WTC11 (cell line): Measurements from ENCODE around the gene BMP3. TPM values are rescaled to one million over a fixed set of nuclear protein-coding genes. Genes with fewer than 3 reads are reported as not detected.

Experiments
- ATAC-seq: fragments of 200-7000 bp; cut with Tn5 transposase; 2 replicates; pipeline ENCODE4 v1.10.0; 2021; ENCODE audit warnings: mild to moderate bottlenecking, moderate library complexity
- CTCF ChIA-PET: fragments of 300-600 bp; sonication (Branson Sonifier 250); formaldehyde crosslinking; loops from one replicate; lab custom pipeline; 2021; ENCODE audit warnings: antibody characterized with exemption; lab: Charles Lee
- POLR2A ChIA-PET: fragments of 350-600 bp; sonication (Branson Sonifier 250); formaldehyde crosslinking; loops from one replicate; lab custom pipeline; 2021; ENCODE audit warnings: antibody characterized with exemption; lab: Charles Lee
- DNase-seq: peaks from one replicate; pipeline ENCODE4 v3.0.0; 2021; ENCODE audit warnings: low spot score
- H3K27ac Mint-ChIP-seq: 2 replicates; pipeline ENCODE4 v1.8.0; 2021; ENCODE audit warnings: mixed read lengths
- H3K27me3 Mint-ChIP-seq: 2 replicates; pipeline ENCODE4 v1.8.0; 2021; ENCODE audit warnings: low read depth, mild to moderate bottlenecking, moderate library complexity, mixed read lengths
- H3K36me3 Mint-ChIP-seq: 2 replicates; pipeline ENCODE4 v1.8.0; 2021; ENCODE audit warnings: mixed read lengths
- H3K4me1 Mint-ChIP-seq: 2 replicates; pipeline ENCODE4 v1.8.0; 2022; ENCODE audit warnings: mixed read lengths
- H3K4me3 Mint-ChIP-seq: 2 replicates; pipeline ENCODE4 v1.8.0; 2021; ENCODE audit warnings: mild to moderate bottlenecking, moderate library complexity, mixed read lengths
- H3K9me3 Mint-ChIP-seq: 2 replicates; pipeline ENCODE4 v1.8.0; 2021; ENCODE audit warnings: mixed read lengths
- ATF1 ChIP-seq: sonication (generic); formaldehyde crosslinking; IDR thresholded peaks from 2 replicates; pipeline ENCODE4 v1.8.1; 2023; ENCODE audit warnings: mild to moderate bottlenecking, moderate library complexity, missing genetic modification reagents
- EMX1 ChIP-seq: fragments of 250-450 bp; sonication (Bioruptor Pico); IDR thresholded peaks from 2 replicates; pipeline ENCODE4 v1.8.0; 2021; ENCODE audit warnings: mild to moderate bottlenecking
- ESRRA ChIP-seq: sonication (generic); formaldehyde crosslinking; IDR thresholded peaks from 2 replicates; pipeline ENCODE4 v1.8.1; 2022; ENCODE audit warnings: mild to moderate bottlenecking, missing genetic modification reagents, borderline replicate concordance
- ETV6 ChIP-seq: sonication (generic); formaldehyde crosslinking; IDR thresholded peaks from 2 replicates; pipeline ENCODE4 v1.8.1; 2022; ENCODE audit warnings: mild to moderate bottlenecking, missing genetic modification reagents
- FOXP1 ChIP-seq: sonication (generic); formaldehyde crosslinking; IDR thresholded peaks from 2 replicates; pipeline ENCODE4 v1.8.0; 2022; ENCODE audit warnings: missing genetic modification reagents, mild to moderate bottlenecking, moderate library complexity, borderline replicate concordance
- GABPB1 ChIP-seq: sonication (generic); formaldehyde crosslinking; IDR thresholded peaks from 2 replicates; pipeline ENCODE4 v1.8.1; 2023; ENCODE audit warnings: mild to moderate bottlenecking, missing genetic modification reagents
- JUN ChIP-seq: sonication (generic); formaldehyde crosslinking; IDR thresholded peaks from 2 replicates; pipeline ENCODE4 v1.8.0; 2023; ENCODE audit warnings: mild to moderate bottlenecking, missing genetic modification reagents
- NR1H2 ChIP-seq: sonication (generic); formaldehyde crosslinking; IDR thresholded peaks from 2 replicates; pipeline ENCODE4 v1.9.0; 2021; ENCODE audit warnings: mild to moderate bottlenecking, moderate library complexity, missing genetic modification reagents
- NR2C2 ChIP-seq: sonication (generic); formaldehyde crosslinking; IDR thresholded peaks from 2 replicates; pipeline ENCODE4 v1.8.0; 2022; ENCODE audit warnings: mild to moderate bottlenecking, missing genetic modification reagents
- RORB ChIP-seq: fragments of 250-450 bp; sonication (Bioruptor Pico); IDR thresholded peaks from 2 replicates; pipeline ENCODE4 v1.9.0; 2021; ENCODE audit warnings: mild to moderate bottlenecking
- SOX15 ChIP-seq: fragments of 250-450 bp; sonication (Bioruptor Pico); IDR thresholded peaks from 2 replicates; pipeline ENCODE4 v1.9.0; 2021; ENCODE audit warnings: mild to moderate bottlenecking
- TEAD4 ChIP-seq: sonication (generic); formaldehyde crosslinking; IDR thresholded peaks from 2 replicates; pipeline ENCODE4 v1.8.0; 2022; ENCODE audit warnings: mild to moderate bottlenecking, missing genetic modification reagents
- ZNF138 ChIP-seq: sonication (generic); formaldehyde crosslinking; conservative IDR thresholded peaks from 2 replicates; pipeline ENCODE4 v1.8.1; 2022; ENCODE audit warnings: mild to moderate bottlenecking, moderate library complexity, missing genetic modification reagents
- ZNF232 ChIP-seq: sonication (generic); formaldehyde crosslinking; IDR thresholded peaks from 2 replicates; pipeline ENCODE4 v1.8.0; 2022; ENCODE audit warnings: mild to moderate bottlenecking, missing genetic modification reagents
- total RNA-seq: library from RNA; stranded (reverse); gene quantifications from 3 replicates; pipeline ENCODE4 v1.2.3, GENCODE V29; 2021
- TF ChIP-seq, protein P1 (sequence below): sonication (generic); formaldehyde crosslinking; IDR thresholded peaks from 2 replicates; pipeline ENCODE4 v1.8.0; 2022; ENCODE audit warnings: mild to moderate bottlenecking, missing genetic modification reagents
- TF ChIP-seq, protein P2 (sequence below): sonication (generic); formaldehyde crosslinking; IDR thresholded peaks from 2 replicates; pipeline ENCODE4 v1.8.1; 2023; ENCODE audit warnings: mild to moderate bottlenecking, moderate library complexity, missing genetic modification reagents
- TF ChIP-seq, protein P3 (sequence below): fragments of 250-450 bp; sonication (Bioruptor Pico); IDR thresholded peaks from 2 replicates; pipeline ENCODE4 v1.9.0; 2021; ENCODE audit warnings: mild to moderate bottlenecking
- TF ChIP-seq, protein P4 (sequence below): sonication (generic); formaldehyde crosslinking; conservative IDR thresholded peaks from 2 replicates; pipeline ENCODE4 v1.8.1; 2022; ENCODE audit warnings: mild to moderate bottlenecking, missing genetic modification reagents
- TF ChIP-seq, protein P5 (sequence below): sonication (generic); formaldehyde crosslinking; conservative IDR thresholded peaks from 2 replicates; pipeline ENCODE4 v1.8.1; 2023; ENCODE audit warnings: mild to moderate bottlenecking, low read depth, missing genetic modification reagents, moderate library complexity
- TF ChIP-seq, protein P6 (sequence below): sonication (generic); formaldehyde crosslinking; IDR thresholded peaks from 2 replicates; pipeline ENCODE4 v1.8.0; 2022; ENCODE audit warnings: mild to moderate bottlenecking, missing genetic modification reagents

The BMP3 gene
- total RNA-seq, 1 experiment from 2014 or later: 0.55 TPM

- Mint-ChIP-seq H3K27me3 (no peaks in the 10 kb centered on the region; the same call in 1 of the 2 replicates), H3K4me3 (no peak overlapping the region), H3K36me3 (peaks cover 19% of the 10 kb centered on the region), H3K9me3 (peaks cover 36% of the 10 kb centered on the region), H3K27ac (no peak overlapping the region), H3K4me1 (peaks cover 14% of the 10 kb centered on the region)
- TF ChIP-seq RORB (CRISPR knock-in tag): no peak
- no peak for TF ChIP-seq NR1H2 (CRISPR knock-in tag)
- TF ChIP-seq ETV6 (CRISPR knock-in tag): no peak
- no peak for TF ChIP-seq ZNF232 (CRISPR knock-in tag)
- no peak for TF ChIP-seq ESRRA (CRISPR knock-in tag)
- TF ChIP-seq, protein P1, sequence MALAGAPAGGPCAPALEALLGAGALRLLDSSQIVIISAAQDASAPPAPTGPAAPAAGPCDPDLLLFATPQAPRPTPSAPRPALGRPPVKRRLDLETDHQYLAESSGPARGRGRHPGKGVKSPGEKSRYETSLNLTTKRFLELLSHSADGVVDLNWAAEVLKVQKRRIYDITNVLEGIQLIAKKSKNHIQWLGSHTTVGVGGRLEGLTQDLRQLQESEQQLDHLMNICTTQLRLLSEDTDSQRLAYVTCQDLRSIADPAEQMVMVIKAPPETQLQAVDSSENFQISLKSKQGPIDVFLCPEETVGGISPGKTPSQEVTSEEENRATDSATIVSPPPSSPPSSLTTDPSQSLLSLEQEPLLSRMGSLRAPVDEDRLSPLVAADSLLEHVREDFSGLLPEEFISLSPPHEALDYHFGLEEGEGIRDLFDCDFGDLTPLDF: no peak
- TF ChIP-seq SOX15 (CRISPR knock-in tag): no peak
- no peak for TF ChIP-seq ZNF138 (CRISPR knock-in tag)
- TF ChIP-seq, protein P2, sequence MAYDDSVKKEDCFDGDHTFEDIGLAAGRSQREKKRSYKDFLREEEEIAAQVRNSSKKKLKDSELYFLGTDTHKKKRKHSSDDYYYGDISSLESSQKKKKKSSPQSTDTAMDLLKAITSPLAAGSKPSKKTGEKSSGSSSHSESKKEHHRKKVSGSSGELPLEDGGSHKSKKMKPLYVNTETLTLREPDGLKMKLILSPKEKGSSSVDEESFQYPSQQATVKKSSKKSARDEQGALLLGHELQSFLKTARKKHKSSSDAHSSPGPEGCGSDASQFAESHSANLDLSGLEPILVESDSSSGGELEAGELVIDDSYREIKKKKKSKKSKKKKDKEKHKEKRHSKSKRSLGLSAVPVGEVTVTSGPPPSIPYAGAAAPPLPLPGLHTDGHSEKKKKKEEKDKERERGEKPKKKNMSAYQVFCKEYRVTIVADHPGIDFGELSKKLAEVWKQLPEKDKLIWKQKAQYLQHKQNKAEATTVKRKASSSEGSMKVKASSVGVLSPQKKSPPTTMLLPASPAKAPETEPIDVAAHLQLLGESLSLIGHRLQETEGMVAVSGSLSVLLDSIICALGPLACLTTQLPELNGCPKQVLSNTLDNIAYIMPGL (CRISPR knock-in tag): no peak
- no peak for TF ChIP-seq NR2C2 (CRISPR knock-in tag)
- no peak for TF ChIP-seq FOXP1 (CRISPR knock-in tag)
- TF ChIP-seq, protein P3, sequence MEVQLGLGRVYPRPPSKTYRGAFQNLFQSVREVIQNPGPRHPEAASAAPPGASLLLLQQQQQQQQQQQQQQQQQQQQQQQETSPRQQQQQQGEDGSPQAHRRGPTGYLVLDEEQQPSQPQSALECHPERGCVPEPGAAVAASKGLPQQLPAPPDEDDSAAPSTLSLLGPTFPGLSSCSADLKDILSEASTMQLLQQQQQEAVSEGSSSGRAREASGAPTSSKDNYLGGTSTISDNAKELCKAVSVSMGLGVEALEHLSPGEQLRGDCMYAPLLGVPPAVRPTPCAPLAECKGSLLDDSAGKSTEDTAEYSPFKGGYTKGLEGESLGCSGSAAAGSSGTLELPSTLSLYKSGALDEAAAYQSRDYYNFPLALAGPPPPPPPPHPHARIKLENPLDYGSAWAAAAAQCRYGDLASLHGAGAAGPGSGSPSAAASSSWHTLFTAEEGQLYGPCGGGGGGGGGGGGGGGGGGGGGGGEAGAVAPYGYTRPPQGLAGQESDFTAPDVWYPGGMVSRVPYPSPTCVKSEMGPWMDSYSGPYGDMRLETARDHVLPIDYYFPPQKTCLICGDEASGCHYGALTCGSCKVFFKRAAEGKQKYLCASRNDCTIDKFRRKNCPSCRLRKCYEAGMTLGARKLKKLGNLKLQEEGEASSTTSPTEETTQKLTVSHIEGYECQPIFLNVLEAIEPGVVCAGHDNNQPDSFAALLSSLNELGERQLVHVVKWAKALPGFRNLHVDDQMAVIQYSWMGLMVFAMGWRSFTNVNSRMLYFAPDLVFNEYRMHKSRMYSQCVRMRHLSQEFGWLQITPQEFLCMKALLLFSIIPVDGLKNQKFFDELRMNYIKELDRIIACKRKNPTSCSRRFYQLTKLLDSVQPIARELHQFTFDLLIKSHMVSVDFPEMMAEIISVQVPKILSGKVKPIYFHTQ: no peak
- no peak for TF ChIP-seq EMX1 (CRISPR knock-in tag)
- TF ChIP-seq ATF1 (CRISPR knock-in tag): no peak
- TF ChIP-seq JUN (CRISPR knock-in tag): no peak
- no peak for TF ChIP-seq GABPB1
- TF ChIP-seq TEAD4 (CRISPR knock-in tag): no peak
- TF ChIP-seq, protein P4, sequence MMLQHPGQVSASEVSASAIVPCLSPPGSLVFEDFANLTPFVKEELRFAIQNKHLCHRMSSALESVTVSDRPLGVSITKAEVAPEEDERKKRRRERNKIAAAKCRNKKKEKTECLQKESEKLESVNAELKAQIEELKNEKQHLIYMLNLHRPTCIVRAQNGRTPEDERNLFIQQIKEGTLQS (CRISPR knock-in tag): no peak
- TF ChIP-seq, protein P5, sequence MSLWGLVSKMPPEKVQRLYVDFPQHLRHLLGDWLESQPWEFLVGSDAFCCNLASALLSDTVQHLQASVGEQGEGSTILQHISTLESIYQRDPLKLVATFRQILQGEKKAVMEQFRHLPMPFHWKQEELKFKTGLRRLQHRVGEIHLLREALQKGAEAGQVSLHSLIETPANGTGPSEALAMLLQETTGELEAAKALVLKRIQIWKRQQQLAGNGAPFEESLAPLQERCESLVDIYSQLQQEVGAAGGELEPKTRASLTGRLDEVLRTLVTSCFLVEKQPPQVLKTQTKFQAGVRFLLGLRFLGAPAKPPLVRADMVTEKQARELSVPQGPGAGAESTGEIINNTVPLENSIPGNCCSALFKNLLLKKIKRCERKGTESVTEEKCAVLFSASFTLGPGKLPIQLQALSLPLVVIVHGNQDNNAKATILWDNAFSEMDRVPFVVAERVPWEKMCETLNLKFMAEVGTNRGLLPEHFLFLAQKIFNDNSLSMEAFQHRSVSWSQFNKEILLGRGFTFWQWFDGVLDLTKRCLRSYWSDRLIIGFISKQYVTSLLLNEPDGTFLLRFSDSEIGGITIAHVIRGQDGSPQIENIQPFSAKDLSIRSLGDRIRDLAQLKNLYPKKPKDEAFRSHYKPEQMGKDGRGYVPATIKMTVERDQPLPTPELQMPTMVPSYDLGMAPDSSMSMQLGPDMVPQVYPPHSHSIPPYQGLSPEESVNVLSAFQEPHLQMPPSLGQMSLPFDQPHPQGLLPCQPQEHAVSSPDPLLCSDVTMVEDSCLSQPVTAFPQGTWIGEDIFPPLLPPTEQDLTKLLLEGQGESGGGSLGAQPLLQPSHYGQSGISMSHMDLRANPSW (CRISPR knock-in tag): no peak
- TF ChIP-seq, protein P6, sequence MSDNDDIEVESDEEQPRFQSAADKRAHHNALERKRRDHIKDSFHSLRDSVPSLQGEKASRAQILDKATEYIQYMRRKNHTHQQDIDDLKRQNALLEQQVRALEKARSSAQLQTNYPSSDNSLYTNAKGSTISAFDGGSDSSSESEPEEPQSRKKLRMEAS: no peak
- POLR2A ChIA-PET: no interaction called here
- CTCF ChIA-PET: no interaction called here
- no peak for DNase-seq
- no peak for ATAC-seq
Measured at GRCh38 chr4:81019006-81019405, 11.5 kb upstream of the BMP3 start.
